Measurements from ENCODE around the gene PPP2R2C.

- no peak for TF ChIP-seq SUZ12 (IDR thresholded peaks at IDR 0.05)
- no peak for TF ChIP-seq BHLHE40 (IDR thresholded peaks at IDR 0.05; ENCODE audit: borderline replicate concordance)
- no peak for TF ChIP-seq ELF4 (IDR thresholded peaks at IDR 0.05)
- TF ChIP-seq SP1 (IDR thresholded peaks at IDR 0.05): no peak
- no peak for TF ChIP-seq ARNT (IDR thresholded peaks at IDR 0.05)
- no peak for TF ChIP-seq FOXM1 (IDR thresholded peaks at IDR 0.05; ENCODE audit: borderline replicate concordance)
- no peak for TF ChIP-seq LEF1 (IDR thresholded peaks at IDR 0.05; ENCODE audit: borderline replicate concordance)
- no peak for TF ChIP-seq FOXA1 (IDR thresholded peaks at IDR 0.05)
- TF ChIP-seq L3MBTL2 (conservative IDR thresholded peaks at IDR 0.05): no peak
- no peak for TF ChIP-seq HDGF (IDR thresholded peaks at IDR 0.05; ENCODE audit: borderline replicate concordance)
- no peak for TF ChIP-seq PKNOX1 (IDR thresholded peaks at IDR 0.05)
- no peak for TF ChIP-seq TARDBP (IDR thresholded peaks at IDR 0.05)
- no peak for TF ChIP-seq FOXK2 (IDR thresholded peaks at IDR 0.05)
These were observed 48.6 kb upstream of the PPP2R2C start for GRCh38 chr4:6520978-6521377.

Measured in HEK293T (cell line).